ENCODE results near the gene TMEM94.
"Not testable (repeated sequence)": the region's sequence is repeated elsewhere in the genome, so short reads cannot be mapped to it uniquely, and the experiment has no call there.

TMEM94 gene

DNA sequence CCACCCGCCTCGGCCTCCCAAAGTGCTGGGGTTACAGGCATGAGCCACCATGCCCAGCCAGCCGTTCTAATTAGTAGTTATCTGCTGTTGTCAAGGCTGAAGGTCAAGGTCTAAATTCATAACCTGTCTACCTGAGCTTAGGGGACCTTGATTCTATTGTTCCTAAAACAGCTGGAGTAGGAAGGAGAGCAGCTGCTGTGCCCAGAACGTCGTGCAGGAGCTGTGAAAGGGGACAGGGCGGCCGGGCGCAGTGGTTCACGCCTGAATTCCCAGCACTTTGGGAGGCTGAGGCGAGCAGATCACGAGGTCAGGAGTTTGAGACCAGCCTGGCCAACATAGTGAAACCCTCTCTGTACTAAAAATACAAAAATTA is 21.0 kb downstream of the TMEM94 start:
- not testable (repeated sequence) for H3K9ac ChIP-seq (ENCODE audit: low read depth, low read length); H3K9me3 ChIP-seq (ENCODE audit: control insufficient read depth, insufficient read depth, low read length); H3K36me3 ChIP-seq (ENCODE audit: insufficient read depth, low read length); H3K4me1 ChIP-seq (ENCODE audit: insufficient read depth, low read length)

DNA sequence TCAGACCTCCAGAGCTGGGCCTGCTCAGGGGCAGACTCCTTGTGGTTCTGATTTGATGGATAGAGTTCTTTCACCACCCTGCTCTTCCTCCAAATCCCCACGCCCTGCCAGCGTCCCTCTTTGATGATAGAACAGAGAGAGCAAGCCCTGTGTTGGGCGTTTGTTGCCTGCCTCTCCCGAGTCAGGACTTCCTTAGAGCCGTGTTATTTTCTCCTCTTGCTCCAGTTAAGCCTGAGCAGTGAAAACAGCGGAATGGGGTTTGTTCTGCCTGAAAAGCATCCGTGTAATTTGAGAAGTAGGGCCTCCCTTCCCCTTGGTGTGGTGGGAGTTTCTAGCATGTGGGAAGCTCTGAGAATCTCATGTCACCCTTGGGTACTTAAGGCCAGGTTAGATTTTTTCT is 22.1 kb downstream of the TMEM94 start:
- no peaks in the 10 kb centered on the region for H3K9me3 ChIP-seq (ENCODE audit: control insufficient read depth, insufficient read depth, low read length)
- H3K36me3 ChIP-seq (ENCODE audit: insufficient read depth, low read length) = no peaks in the 10 kb centered on the region; the same call in 1 of the 2 replicates
- H3K9ac ChIP-seq (ENCODE audit: low read depth, low read length) = no peak overlapping the region
- H3K4me1 ChIP-seq (ENCODE audit: insufficient read depth, low read length) = peaks cover 7% of the 10 kb centered on the region; the same call in 1 of the 2 replicates

DNA sequence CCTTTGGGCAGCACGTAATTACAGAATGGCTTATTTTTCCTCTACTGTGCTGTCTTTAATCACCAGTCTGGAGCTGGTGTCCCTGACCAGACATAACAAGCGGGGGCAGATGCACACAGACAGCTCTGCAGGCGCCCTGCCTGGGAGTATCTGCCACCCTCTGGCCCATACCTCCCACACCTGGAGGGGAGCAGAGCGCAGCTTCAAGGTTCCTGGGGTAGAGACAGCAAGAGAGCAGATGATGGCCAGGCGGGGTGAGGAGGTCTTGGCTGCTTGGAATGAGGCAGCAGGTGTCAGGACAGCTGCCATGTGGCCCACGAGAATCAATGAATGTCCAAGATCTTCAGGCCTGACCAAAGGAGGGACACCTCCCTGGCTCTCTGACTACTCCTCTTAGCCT is 23.8 kb downstream of the TMEM94 start:
- peaks cover 7% of the 10 kb centered on the region; the same call in 1 of the 2 replicates for H3K4me1 ChIP-seq (ENCODE audit: insufficient read depth, low read length)
- no peak overlapping the region for H3K9ac ChIP-seq (ENCODE audit: low read depth, low read length)
- no peaks in the 10 kb centered on the region for H3K9me3 ChIP-seq (ENCODE audit: control insufficient read depth, insufficient read depth, low read length)
- no peaks in the 10 kb centered on the region for H3K36me3 ChIP-seq (ENCODE audit: insufficient read depth, low read length)

DNA sequence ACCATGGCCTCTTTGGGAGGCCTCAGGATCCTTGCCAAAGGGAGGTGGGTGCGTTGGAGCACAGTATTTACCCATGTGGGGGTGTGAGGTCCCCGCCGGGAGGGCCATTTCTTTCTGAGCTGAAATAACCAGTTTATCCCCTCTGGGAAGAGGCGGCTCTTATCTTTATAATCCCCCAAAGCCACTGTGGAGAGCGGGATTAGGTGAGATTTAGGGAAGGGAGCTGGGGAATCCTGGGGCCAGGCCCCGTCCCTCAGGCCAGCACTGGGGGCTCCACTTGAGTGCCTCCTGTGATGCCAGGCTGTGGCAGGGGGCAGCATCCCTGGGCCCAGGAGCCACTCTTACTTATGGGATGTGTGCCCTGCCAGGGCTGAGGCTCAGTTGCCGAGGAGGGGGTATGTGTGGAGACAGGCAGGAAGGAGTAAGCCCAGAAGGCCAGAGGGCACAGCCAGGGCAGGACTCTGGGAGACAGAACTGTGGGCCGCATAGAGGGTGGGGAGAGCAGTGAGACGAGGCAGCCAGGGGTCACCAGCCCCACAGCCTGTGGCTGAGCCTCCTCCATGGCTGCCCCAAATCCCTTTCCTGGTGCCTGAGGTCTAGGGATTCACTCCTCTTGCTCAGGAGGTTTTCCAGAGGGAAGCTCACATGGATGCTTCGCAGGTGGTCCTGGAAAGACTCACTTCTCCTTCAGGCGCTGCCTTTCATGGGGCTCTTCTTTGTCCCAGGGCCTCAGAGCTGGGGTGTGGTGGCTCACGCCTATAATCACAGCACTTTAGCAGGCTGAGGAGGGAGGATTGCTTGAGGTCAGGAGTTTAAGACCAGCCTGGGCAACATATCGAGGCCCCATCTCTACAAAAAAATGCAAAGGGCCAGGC is 25.0 kb downstream of the TMEM94 start:
- Histone ChIP-seq H3K36me3 (ENCODE audit: insufficient read depth, low read length) (no peaks in the 10 kb centered on the region), H3K9ac (ENCODE audit: low read depth, low read length) (no peak overlapping the region), H3K9me3 (ENCODE audit: control insufficient read depth, insufficient read depth, low read length) (no peaks in the 10 kb centered on the region), H3K4me1 (ENCODE audit: insufficient read depth, low read length) (peaks cover 7% of the 10 kb centered on the region; the same call in 1 of the 2 replicates)

DNA sequence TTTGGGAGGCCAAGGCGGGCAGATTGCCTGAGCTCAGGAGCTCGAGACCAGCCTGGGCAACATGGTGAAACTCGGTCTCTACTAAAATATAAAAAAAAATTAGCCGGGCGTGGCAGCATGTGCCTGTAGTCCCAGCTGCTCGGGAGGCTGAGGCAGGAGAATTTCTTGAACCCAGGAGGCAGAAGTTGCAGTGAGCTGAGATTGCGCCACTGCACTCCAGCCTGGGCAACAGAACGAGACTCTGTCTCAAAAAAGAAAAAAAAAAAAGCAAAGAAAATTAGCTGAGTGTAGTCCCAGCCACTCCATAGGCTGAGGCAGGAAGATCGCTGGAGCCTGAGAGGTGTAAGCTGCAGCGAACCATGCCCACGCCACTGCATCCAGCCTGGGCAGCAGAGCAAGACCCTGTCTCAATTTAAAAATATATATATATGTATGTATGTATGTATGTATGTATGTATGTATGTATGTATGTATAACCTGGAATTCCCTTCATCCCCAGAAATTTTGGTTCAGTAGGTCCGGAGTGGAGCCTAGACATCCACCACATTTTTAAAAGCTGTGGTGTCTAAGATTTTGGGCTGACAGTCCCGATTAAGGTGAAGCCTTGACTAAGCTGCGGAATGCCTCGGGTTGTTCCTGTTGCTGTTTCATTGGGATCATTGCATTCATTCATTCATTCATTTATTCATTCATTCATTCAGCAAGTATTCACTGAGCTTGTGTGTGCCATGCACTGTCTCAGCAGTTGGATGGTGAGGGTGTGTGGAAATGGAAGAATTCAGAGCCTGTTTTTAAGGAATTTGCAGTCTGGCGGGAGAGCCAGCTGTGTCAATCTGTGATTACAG is 25.9 kb downstream of the TMEM94 start:
- H3K4me1 ChIP-seq (ENCODE audit: insufficient read depth, low read length) = peaks cover 7% of the 10 kb centered on the region; the same call in 1 of the 2 replicates
- no peaks in the 10 kb centered on the region for H3K9me3 ChIP-seq (ENCODE audit: control insufficient read depth, insufficient read depth, low read length)
- H3K9ac ChIP-seq (ENCODE audit: low read depth, low read length) = no peak overlapping the region
- no peaks in the 10 kb centered on the region for H3K36me3 ChIP-seq (ENCODE audit: insufficient read depth, low read length)

DNA sequence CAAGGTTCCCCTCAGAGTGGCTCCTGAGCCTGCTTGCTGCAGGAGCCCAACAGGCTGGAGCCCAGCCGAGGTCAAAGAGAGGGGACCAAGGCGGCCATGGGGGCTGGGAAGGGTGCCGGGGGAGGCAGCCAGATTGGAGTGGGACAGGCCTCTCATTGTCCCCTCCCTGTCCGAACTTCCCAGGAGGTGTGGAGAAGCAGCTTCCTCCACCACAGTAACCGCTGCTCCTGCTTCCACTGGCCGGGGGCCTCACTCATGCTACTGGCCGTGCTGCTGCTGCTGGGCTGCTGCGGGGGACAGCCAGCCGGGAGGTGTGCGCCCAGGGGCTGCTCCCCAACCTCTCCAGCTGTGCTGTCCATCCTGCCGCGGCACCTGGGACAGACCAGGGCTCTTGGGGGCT is 29.3 kb downstream of the TMEM94 start:
- Histone ChIP-seq H3K9ac (ENCODE audit: low read depth, low read length) (no peak overlapping the region), H3K9me3 (ENCODE audit: control insufficient read depth, insufficient read depth, low read length) (no peaks in the 10 kb centered on the region), H3K36me3 (ENCODE audit: insufficient read depth, low read length) (no peaks in the 10 kb centered on the region), H3K4me1 (ENCODE audit: insufficient read depth, low read length) (no peaks in the 10 kb centered on the region)

- Histone ChIP-seq H3K9me3 (ENCODE audit: control insufficient read depth, insufficient read depth, low read length) (no peaks in the 10 kb centered on the region), H3K36me3 (ENCODE audit: insufficient read depth, low read length) (no peaks in the 10 kb centered on the region), H3K4me1 (ENCODE audit: insufficient read depth, low read length) (no peaks in the 10 kb centered on the region), H3K9ac (ENCODE audit: low read depth, low read length) (no peak overlapping the region)
Measured at GRCh38 chr17:75486151-75486550, 29.7 kb downstream of the TMEM94 start.

DNA sequence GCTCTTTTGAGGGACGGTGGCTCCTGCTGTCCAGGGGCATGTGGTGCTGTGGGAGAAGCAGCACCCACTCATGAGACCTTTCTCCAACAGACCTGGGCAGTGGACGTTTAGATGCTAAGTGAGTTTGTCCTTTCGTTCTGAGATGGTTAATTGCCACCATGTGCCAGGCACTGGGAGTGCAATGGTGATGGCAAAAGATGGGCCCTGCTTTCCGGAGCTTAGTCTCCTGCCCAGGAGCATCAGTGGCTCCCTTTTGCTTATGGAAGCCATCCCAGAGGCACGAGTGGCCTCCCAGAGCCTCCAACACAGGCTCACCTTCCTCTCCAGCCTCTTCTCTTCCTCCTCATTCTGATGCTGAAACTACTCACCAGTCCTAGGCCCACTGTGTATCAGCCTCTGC is 30.5 kb downstream of the TMEM94 start:
- Histone ChIP-seq H3K4me1 (ENCODE audit: insufficient read depth, low read length) (no peaks in the 10 kb centered on the region), H3K9ac (ENCODE audit: low read depth, low read length) (no peak overlapping the region), H3K9me3 (ENCODE audit: control insufficient read depth, insufficient read depth, low read length) (no peaks in the 10 kb centered on the region), H3K36me3 (ENCODE audit: insufficient read depth, low read length) (no peaks in the 10 kb centered on the region)

- Histone ChIP-seq H3K36me3 (ENCODE audit: insufficient read depth, low read length) (no peaks in the 10 kb centered on the region), H3K4me1 (ENCODE audit: insufficient read depth, low read length) (no peaks in the 10 kb centered on the region), H3K9ac (ENCODE audit: low read depth, low read length) (no peak overlapping the region), H3K9me3 (ENCODE audit: control insufficient read depth, insufficient read depth, low read length) (no peaks in the 10 kb centered on the region)
Measured at GRCh38 chr17:75487351-75488070, 31.1 kb downstream of the TMEM94 start.

GRCh38 chr17:75488693-75489510 is 32.5 kb downstream of the TMEM94 start:
- no peak overlapping the region for H3K9ac ChIP-seq (ENCODE audit: low read depth, low read length)
- no peaks in the 10 kb centered on the region for H3K36me3 ChIP-seq (ENCODE audit: insufficient read depth, low read length)

GRCh38 chr17:75489511-75489955 is 33.1 kb downstream of the TMEM94 start:
- no peaks in the 10 kb centered on the region for H3K4me1 ChIP-seq (ENCODE audit: insufficient read depth, low read length)
- no peaks in the 10 kb centered on the region for H3K9me3 ChIP-seq (ENCODE audit: control insufficient read depth, insufficient read depth, low read length)
- H3K36me3 ChIP-seq (ENCODE audit: insufficient read depth, low read length) = 0 out of 2 replicates have a peak, but pooled peaks cover under 1% of the 10 kb centered on the region
- no peak overlapping the region for H3K9ac ChIP-seq (ENCODE audit: low read depth, low read length)

More at GRCh38 chr17:75488693-75489510, 32.5 kb downstream of the TMEM94 start:
- H3K9me3 ChIP-seq (ENCODE audit: control insufficient read depth, insufficient read depth, low read length) = no peaks in the 10 kb centered on the region
- H3K4me1 ChIP-seq (ENCODE audit: insufficient read depth, low read length) = no peaks in the 10 kb centered on the region

GRCh38 chr17:75490173-75490743 is 33.8 kb downstream of the TMEM94 start:
- H3K36me3 ChIP-seq (ENCODE audit: insufficient read depth, low read length) = 0 out of 2 replicates have a peak, but pooled peaks cover 4% of the 10 kb centered on the region
- no peaks in the 10 kb centered on the region for H3K9me3 ChIP-seq (ENCODE audit: control insufficient read depth, insufficient read depth, low read length)
- no peak overlapping the region for H3K9ac ChIP-seq (ENCODE audit: low read depth, low read length)
- no peaks in the 10 kb centered on the region for H3K4me1 ChIP-seq (ENCODE audit: insufficient read depth, low read length)

GRCh38 chr17:75490953-75491649 is 34.7 kb downstream of the TMEM94 start:
- Histone ChIP-seq H3K9ac (ENCODE audit: low read depth, low read length) (no peak overlapping the region), H3K36me3 (ENCODE audit: insufficient read depth, low read length) (peaks cover 6% of the 10 kb centered on the region; the same call in 1 of the 2 replicates)

More at GRCh38 chr17:75490953-75491649, 34.7 kb downstream of the TMEM94 start:
- H3K4me1 ChIP-seq (ENCODE audit: insufficient read depth, low read length) = no peaks in the 10 kb centered on the region
- H3K9me3 ChIP-seq (ENCODE audit: control insufficient read depth, insufficient read depth, low read length) = no peaks in the 10 kb centered on the region

All from ES-I3 (cell line).